Measurements from ENCODE around the gene INPP5A.
"Not testable (repeated sequence)": the region's sequence is repeated elsewhere in the genome, so short reads cannot be mapped to it uniquely, and the experiment has no call there.

Gene INPP5A

DNA sequence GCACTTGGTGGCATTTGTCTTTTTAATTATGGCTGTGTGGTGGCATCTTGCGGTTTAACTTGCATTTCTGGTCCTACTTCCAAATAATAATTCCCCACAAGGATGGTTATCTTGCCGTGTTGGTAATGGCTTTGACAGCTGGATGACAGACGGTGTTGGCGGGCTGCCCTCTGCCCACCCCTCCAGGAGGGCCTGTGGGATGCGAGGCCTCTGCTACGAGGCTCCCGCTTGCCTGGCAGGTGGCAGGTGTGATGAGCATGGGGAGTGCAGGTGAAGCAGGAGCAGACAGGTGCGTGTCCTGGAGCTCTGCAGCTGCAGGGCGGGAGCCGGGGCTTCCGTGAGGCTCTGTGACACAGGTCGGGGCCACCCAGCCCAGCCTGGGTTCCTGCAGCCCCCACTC, 11.8 kb downstream of the INPP5A start:
- no peak for DNase-seq

DNA sequence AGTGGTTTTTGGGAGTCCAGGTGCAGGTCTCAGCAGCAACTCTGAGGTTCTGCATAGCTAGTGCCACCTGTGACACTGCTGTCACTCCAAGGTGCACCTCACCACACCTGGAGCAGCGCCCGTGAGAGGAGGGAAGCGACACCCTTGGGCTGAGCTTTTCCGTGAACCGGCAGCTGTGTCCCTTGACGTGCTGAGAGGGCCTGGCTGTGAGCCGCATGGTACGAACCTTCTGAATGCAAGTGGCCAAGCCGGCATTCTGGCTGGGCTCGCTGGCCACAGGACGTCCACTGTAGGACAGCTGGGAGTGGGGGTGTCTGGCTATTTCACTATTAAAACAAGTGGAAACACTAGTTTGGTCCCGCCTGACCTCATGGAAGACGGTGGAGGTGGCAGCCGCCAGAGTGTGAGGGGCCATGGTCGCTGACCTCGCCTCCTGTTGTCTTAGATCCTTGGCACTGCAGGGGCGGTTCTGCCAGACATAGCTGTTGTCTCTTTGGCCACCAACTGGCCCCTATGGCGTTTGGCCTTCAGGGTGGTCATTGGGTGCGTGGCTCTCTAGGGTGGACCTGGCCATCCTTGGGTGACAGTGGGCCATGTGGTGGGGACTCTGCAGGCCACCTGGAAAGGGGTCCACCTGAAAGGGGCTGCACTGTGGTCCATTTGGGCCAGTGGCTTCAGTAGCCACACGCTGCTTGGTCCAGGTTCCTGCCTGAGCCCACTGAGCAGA, 12.9 kb downstream of the INPP5A start:
- DNase-seq, result no peak

DNA sequence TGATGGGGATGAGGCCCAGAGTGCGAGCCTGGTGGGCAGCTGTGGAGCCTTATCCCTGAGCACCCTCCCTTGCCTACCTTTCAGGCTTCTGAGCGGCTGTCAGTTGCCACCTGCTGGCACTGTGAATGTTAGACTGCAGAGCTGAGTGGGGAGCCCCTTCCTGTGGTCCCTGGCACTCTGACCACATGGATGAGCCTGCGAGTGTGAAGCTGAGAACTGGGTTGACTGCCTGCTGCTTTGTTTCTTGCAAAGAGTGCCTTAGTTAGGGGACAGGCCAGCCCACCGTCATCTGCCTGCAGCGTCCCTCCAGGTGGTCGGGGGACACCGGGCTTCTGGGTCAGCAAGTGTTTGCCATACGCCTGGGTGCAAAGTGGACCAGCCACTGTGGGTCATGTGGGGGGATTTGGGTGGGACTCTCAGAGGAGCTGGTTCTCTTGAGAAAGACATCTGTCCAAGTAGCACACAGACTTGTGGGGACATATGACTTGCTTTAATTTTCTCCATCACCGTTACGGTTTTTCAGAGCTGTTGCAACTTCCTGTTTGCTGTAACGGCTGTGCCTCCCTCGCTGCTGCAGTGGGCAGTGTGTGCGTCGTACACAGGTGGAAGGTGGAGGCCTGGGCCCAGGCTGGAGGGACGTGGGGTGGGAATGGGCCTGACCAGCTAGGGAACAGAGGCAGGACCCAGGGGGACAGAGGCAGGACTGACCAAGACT, 13.7 kb downstream of the INPP5A start:
- DNase-seq, result peak; percentile 64

DNA sequence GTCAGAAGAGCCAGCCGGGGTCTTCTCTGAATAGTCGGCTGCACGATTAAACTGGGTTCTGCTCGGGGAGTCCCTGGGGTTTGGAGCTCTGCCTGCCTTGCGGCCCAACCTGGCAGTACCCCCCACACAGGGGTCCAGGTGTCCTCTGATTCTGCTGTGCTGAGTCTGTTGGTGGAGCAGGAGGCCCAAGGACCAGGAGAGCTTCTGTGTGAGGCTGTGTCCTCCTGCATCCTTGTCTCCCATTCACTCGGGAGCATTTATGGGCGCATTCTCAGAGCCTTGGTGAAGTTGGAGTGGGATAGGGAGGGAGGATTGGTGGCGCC, 14.2 kb downstream of the INPP5A start:
- no peak for DNase-seq

DNA sequence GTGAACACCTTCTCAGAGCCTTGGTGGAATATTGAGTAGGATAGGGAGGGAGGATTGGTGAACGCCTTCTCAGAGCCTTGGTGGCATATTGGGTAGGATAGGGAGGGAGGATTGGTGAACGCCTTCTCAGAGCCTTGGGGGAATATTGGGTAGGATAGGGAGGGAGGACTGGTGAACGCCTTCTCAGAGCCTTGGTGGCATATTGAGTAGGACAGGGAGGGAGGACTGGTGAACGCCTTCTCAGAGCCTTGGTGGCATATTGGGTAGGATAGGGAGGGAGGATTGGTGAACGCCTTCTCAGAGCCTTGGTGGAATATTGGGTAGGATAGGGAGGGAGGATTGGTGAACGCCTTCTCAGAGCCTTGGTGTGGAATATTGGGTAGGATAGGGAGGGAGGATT, 15.0 kb downstream of the INPP5A start:
- not testable (repeated sequence) for DNase-seq

DNA sequence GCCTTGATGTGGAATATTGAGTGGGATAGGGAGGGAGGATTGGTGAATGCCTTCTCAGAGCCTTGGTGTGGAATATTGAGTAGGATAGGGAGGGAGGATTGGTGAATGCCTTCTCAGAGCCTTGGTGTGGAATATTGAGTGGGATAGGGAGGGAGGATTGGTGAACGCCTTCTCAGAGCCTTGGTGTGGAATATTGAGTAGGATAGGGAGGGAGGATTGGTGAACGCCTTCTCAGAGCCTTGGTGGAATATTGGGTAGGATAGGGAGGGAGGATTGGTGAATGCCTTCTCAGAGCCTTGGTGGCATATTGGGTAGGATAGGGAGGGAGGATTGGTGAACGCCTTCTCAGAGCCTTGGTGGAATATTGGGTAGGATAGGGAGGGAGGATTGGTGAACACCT, 16.0 kb downstream of the INPP5A start:
- not testable (repeated sequence) for DNase-seq

DNA sequence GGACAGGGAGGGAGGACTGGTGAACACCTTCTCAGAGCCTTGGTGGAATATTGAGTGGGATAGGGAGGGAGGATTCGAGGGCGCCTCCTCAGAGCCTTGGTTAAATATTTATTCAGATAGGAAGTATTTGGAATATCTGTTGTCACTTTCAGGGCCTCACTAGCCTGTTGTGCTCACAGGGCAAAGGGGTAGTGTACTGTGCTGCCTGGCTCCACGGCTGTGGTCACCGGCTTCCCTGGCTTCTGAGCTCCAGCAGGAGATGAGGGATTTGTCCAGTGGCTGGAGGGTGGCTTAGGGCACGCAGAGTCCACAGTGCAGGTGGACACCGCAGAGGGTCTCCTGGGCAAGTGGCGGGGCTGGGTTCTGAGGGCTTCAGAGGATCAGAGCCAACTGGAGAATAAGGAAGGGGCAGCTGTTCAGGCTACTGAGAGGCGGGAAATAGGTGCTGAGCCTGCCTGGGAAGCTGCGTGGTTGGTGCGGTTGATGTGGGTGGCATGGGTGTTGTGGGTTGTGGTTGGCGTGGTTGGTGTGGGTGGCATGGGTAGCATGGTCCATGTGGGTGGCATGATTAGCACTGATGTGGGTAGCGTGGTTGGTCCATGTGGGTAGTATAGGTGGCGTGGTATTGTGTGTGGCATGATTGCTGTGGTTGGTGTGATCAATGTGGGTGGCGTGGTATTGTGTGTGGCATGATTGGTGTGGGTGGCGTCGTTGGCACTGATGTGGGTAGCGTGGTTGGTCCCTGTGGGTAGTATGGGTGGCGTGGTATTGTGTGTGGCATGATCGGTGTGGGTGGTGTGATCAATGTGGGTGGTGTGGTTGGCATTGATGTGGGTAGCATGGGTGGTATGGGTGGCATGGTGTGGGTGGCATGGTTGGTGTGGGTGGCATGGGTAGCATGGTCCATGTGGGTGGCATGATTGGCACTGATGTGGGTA, 16.7 kb downstream of the INPP5A start:
- DNase-seq, result peak; percentile 64

DNA sequence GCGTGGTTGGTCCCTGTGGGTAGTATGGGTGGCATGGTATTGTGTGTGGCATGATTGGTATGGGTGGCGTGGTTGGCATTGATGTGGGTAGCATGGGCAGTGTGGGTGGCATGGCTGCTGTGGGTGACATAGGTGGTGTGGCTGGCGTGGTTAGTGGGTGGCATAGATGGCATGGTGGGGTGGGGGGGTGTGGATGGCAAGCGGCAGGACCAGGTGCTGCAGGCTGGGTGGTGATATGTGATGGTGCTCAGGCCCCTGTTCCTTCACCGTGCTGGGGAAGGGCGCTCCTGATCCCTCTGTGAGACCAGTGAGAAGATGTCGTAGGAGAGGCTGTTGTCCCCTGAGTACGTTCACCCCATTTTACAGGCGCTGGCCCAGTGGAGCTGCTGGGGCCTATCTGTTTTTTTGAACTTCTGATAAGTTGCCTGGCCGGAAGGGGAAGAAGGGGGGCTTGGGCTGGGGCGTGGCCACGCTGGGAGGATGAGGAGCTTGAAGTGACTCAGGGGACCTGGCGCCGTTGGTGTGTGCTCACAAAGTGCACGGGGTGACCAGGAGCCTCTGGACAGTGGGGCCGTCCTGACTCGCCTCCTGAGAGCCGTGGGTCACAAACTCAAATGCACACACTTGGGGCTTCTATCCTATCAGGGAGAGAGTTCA, 17.5 kb downstream of the INPP5A start:
- peak; percentile 70 for DNase-seq

DNA sequence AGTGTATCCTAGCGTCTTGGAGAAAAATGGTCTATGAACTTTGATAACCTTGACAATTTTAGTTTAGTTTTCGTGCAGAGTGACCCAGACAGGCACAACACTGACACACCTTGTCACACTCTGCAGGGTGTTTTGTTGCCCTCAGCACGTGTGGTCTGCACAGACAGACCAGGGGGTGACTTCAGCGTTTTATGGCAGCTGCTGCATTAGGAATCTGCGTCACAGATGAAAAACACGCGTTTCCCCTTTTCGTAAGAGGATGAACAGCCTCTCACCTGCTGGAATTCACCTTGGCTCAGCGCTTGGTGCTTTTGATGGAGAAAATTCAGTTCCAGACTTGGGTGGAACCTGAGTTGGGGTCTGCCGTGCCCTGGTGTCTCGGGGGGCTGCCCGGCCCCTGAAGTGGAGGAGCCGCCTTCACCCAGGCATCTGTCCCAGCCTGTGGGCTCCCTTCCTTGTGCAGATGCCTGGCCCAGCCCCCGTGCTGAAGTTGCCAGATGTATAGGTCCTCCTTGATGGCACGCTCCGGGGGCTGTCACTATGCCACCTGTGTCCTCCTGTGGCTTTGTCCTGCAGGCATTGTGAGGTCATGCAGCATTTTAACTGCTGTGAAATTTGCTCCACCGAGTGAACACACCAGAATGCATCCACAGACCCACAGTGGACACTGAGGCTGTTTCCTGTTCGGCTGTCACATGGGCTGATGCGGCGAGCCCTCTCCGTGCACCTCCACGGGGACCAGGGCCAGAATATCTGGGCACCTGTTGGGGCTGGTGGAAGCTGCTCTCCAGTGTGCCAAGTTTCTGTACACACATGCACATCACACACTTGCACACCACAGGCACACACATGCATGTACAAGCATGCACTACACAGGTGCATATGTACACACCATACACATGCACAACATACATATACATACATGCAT, 18.3 kb downstream of the INPP5A start:
- DNase-seq, result no peak

DNA sequence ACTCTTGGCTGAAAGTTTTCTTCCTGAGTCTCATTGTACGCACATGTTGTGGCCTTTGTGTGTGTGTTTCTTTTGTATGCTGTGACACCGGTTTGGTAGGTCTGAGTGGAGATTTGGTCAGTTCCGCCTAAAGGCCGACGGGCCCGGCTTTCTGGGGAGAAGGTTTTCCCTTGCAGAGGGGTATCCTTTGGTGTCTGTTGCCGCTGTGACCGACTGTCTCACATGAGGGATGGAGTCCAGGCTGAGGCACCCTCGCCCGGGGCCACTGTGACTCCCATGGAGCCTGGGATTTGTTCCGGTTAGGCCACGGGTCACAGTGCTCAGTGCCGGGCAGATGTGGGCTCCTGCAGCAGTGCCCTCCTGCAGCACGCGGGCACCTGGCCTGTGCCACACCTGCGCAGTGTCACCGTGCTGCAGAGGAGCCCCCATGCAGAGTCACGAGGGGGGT, 19.4 kb downstream of the INPP5A start:
- no peak for DNase-seq

DNA sequence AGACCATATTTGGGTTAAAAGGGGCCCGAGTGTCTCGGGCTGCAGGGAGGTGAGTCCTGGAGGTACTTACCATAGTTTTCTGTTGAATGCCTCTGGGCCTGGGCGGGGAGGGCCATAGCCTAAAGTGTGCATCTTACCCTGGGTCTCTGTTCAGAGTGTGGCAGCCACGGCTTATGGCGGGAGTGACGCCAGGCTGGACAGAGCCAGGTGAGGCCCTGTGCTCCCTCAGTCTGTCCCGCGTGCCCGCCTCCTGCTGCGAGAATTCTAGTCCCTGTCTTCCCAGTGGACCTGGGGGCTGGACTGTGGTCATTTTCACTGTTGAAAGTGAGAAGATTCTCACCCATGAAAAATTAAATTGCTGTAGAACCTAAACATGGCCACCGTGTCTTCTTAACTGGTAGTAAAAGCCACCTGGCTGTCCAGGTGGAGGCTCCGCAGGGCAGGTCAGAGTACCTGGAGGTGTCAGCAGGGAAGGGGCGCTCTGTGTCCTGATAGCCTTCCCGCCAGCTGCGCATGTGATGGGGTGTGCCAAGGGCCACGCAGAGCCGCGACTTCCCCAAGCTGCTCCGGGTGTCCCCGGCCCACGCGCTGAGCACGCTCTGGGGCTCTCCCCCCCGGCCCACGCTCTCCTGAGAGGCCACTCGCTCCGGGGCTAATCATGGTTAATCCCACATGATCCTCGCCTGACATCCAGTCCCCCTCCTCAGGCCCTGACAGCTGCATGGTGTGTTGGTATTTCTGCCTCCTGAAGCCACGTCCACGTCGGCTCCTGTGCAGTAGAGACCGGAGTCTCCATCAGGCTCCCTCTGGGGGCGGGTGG, 20.3 kb downstream of the INPP5A start:
- DNase-seq, result no peak

DNA sequence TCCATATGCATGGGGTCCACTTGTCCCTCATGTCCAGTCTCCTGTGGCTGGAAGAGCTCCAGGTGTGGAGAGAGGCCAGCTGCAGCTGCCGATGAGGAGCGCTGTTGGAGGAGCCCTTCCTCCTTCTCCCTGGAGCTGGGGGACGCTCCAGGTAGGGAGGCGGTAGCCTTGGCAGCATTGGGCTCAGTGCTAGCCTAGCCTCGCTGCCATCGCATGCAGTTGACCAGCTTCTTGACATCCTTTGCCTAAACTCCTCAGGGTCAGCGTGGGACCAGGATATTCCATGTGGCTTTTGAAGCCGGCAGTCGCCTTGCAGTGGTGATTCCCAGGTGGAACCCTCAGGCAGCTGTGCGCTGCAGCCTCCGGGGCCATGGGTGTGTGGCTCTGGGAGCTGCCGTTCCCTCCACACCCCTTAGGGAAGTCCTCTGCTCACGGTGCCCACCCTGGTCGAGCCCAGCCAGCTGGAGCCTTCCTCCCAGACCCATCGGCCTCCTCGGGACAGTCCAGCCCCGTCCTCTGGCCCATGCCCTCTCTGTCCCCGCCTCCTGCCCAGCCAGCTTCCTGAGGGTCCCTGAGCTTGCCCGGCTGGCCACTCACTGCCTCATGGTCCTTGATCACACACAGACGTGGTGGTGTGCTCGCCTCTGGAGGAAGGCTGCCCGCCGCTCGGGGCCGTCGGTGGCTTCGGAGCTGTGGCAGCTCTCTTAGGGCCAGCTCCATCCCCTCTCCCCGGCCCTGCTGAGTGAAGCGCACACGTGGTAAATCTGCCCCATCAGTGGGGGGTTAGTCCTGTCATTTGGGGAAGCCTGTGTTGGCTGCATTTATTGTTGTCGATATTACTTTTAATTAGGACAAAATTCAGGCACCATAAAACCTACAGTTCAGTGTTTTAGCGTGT, 21.2 kb downstream of the INPP5A start:
- DNase-seq, result no peak

DNA sequence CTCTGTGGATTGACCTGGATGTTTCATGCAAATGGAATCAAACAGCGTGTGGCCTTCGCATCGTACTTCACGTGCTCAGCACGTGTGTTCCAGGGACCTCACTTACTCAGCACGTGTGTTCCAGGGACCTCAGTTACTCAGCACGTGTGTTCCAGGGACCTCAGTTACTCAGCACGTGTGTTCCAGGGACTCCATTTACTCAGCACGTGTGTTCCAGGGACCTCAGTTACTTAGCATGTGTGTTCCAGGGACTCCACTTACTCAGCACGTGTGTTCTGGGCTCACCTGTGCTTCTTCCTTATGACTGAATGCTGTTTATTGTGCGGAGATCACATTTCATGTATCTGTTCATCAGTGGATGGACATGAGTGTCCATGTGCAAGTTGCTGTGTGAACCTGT, 22.0 kb downstream of the INPP5A start:
- no peak for DNase-seq

DNA sequence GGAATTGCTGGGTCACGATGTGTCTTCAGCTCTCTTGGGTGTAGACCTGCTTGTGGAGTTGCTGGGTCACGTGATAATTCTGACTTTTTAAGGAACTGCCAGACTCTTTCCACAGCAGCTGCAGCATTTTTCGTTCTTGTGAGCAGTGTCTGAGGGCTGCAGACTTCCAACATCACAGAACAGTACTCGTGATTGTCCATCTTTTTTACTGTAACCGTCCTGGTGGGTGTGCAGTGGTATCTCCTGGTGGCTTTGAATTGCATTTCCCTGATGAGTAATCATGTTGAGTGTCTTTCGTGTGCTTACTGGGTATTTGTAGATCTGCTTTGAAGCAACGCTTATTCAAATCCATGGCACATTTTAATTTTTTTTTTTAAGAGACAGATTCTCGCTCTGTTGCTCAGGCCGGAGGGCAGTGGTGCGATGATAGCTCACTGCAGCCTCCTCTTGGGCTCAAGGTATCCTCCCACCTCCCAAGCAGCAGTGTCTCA, 22.7 kb downstream of the INPP5A start:
- no peak for DNase-seq

DNA sequence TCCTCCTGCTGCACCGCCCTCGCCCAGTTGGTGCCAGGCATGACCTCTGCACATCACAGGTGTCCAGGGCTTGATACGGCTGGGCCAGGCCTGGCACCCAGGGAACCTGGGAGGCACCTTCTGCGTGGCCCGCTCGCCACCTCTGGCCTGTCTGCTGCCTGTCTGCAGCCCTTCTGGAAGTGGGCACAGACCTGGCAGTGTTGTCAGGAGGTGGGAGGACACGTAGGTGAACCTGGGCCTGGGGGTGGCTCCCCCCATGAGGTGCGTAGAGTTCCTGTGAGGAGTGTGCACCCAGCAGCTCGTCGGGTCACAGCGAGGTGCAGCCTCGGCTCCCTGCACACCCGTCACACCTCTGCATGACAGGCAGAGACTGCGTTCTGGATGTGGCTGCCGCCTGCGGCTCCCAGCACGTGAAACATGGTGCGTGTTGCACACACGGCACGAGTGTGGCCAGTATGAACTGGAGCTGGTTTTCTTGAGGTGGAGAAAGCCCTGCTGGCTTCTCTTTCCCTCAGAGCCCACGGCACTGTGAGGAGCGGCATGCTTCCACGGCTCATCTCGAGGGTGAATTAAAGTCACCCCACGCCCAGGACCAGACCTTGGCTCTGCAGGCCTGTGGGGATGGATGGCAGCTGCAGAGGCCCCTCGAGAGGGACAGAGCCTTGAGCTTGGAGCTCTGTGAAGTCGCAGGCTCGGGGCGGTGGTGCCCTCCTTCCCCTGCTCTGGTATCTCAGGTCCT, 24.8 kb downstream of the INPP5A start:
- DNase-seq, result no peak

DNA sequence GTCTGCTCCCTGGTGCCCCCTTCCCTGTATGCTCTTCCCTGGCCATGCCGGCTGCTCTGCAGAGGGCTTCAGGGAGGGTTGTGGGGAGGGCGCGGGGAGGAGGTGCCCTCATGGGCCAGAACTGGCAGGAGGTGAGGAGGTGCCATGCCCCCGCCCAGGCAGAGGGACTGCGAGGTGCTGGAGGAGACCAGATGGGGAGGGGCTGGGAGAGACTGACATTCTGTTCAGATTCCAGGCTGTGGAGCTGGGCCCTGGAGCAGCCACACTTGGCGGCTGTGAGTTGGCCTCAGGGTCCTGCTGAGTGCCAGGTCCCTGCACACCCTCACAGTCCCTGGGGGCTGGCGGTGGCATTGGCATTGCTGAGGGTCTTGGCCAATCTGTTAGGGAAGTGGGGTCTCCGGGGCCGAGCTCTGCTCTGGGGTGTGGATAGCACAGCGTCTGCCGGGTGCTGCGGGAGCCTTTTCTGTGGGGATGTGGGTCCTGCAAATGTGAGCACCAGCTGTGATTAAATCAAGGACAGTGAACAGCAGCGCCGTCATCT, 25.4 kb downstream of the INPP5A start:
- no peak for DNase-seq

DNA sequence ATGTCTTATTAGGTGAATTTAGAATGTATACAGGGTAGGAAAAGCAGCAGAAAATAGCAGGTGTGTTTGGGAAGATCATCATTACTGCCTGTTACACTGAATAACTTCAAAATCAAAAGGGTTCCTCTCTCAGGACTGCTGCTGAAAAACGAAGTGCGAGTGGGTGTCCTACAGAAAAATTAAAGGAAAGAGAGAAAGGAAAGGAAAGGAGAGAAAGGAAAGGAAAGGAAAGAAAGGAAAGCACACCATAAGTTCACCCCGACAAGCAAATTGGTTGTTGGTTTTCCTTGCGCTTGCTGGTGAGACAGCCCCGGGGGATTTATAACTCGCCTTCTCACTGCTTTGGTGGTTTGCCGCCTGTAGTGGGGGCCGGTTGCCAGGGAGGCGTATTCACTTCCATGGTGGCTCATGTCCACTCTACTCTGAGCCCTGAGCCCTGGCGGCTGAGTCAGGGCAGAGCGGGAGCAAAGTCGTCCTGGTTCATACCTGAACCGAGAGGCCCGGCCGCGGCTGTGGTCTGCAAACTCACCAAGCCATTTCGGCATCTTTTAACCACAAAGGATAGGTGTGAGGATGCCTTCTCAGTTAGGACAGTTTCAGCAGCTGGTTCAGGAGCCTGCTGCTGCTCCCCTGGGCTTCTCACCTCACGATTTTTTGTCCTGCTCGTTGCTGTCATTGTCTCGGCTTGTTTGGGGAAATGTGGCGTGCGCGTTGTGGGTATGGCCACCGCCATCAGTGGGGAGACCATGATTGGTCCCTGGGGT, 26.1 kb downstream of the INPP5A start:
- no peak for DNase-seq

DNA sequence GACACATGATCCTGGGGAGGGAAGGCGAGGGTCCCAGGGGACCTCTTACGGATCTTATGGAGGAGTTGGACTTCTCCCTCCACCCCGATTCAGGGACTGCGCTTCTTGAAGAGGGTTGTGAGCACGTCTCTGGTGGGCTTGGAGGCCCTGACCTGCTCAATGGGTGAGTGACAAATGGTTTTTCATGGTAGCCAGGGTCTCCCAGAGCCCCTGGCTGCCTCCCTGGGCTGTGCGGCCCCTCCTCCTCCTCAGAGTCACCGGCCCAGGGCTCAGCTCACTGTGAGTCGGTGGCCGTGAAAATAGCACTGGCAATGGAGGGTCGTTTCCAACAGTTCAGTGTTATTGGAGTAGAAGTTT, 26.6 kb downstream of the INPP5A start:
- no peak for DNase-seq
